NK-92 (cell line): ENCODE results near the gene KPNA1.

Source experiments
- DNase-seq: peaks from one replicate; lab custom pipeline; 2025; ENCODE audit not compliant: unreplicated experiment; lab: John Stamatoyannopoulos, UW

The KPNA1 gene

DNA sequence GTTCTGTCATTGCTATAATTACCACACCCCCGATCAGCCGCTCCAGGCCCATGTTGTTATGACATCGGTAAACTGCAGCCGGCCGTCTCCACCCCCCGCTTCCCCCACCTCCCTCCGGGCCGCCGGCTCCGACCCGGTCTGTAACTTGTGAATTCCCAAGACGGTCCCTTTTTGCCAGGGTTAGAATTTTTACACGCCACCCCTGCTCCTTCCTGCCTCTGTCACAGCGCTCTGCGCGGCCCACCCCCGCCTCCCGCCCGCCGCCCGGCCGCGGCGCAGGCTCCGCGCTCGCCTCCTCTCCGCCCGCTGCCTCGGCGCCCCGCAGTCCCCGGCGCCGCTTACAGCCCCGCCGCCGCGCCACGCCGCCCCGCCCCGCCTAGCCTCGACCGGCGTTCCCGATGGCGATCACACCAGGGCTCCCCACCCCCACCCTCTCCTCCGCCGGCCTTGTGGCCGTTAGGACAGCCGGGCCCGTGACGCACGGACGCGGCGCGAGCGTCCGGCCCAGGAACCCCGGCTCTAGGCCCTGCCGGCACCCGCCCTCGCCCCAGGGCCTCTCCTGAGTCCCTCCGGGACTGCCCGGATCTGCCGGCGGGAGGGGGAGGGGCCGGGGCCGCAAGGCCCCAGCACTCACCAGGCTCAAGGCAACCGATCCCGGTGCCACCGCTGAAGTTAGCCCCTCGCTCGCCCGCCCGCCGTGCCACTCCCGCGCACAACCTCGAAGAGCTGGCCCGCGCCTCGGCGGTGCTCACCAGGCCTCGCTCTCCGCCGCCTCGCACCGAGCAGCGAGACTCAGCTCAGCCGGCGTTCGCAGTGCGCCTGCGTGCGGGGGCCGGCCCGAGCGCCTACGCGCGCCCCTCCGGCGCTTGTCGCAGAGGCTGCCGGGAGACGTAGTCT is at the start of gene KPNA1:
TSS of gene KPNA1 (minus strand) at position 817 of the 897 bp plus-strand sequence. CDS start 18,374 bp downstream, outside the sequence.
- peak; percentile 29 for DNase-seq

DNA sequence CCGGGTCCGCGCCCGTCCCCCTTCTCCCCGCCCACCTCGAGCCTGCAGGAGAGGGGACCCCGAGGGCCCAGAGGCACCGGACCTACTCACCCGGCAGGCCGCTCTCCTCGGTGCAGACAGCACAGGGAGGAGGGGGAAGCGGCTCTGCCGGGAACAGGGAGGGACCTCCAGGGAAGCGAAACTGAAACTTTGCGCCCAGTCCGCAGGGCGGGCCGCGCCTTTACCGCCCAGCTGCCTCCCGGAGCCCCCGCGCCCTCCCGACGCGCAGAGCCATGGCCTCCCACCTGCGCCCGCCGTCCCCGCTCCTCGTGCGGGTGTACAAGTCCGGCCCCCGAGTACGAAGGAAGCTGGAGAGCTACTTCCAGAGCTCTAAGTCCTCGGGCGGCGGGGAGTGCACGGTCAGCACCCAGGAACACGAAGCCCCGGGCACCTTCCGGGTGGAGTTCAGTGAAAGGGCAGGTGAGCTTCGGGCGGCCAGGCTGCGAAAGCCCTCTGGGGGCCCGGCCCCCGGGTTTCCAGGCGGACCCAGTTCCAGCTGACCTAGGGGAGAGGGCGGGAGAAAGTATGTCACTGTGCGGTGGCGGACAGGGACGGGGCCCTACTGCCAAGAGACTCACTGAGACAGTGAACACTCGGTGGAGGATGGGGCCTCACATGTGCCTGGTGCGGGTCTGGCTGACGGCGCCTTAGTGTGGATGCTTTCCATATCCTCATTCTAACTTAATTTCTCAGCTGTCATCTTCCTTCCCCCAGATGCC is 49.6 kb upstream of the KPNA1 start, which contains the start of the genes DTX3L and PARP9:
TSS of gene DTX3L (plus strand) at position 184 of the 758 bp plus-strand sequence. CDS start at position 273, 89 bp downstream.
TSS of gene PARP9 (minus strand) at position 146 of the 758 bp plus-strand sequence. CDS start 4,680 bp downstream, outside the sequence.
- no peak for DNase-seq

DNA sequence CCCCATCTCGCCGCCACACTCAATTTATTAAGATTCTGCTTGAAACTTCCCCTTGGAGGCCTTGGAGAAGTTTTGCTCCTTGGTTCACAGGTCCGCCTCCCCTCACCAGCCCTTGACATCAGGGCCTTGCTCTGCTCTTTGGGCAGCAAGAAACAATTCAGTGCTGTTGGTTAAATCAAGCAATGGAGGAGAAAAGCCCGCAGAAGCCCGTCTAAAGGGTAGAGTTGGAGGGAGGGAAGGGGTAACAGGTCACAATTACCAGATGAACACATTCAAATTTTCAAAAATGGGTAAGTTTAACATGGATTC is 48.9 kb upstream of the KPNA1 start:
- DNase-seq = no peak

DNA sequence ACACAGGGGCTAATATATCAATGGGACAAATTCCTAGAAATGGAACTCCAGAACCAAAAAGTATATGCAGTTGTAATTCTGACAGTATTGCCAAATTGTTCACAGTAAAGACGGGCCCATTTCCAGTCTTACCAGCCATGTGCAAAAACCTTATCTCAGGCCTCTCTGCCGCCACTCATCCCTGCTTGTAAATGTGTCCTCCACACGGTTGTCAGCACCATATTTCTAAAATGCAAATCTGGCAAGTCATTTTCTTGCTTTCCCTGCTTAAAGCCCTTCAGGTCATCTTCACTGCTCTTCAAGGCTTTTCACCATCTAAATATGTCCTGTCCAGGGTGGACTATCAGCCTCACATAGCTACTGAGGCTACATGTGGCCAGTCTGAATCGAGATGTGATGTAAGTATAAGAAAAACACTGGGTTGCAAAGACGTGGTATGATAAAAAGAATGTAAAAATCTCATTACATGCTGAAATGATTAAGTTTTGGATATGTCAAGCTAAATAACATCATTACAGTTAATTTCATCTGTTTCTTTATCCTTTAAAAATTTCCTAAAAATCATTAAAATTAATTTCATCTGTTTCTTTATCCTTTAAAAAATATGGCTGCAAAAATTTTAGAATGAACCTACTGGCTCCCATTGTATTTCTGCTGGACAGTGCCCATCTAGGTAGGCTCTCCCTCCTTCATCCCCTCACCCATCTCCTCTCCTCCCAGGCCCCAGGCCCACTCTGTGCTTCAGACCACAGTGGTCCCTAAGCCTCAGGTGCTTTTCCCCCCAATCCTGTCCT is 48.4 kb upstream of the KPNA1 start:
- no peak for DNase-seq

DNA sequence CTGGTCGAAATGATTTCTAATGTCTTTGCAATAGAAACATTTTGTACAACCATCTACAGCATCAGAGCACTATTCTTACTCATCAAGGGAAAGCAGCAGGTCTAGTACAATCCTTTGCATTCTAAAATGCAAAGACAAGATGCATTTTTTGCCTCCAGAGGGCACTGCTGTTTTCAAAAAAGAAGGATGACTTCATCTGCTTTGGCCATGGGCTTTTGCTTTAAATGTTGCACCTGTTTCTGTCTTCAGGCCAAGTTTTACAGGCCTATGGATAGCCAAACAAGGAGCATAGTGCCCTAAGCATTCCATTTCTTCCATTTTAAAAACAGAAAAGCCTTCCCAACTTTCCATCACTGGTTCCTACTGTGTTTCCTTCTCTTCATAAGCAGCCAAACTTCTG is 45.9 kb upstream of the KPNA1 start:
- no peak for DNase-seq

DNA sequence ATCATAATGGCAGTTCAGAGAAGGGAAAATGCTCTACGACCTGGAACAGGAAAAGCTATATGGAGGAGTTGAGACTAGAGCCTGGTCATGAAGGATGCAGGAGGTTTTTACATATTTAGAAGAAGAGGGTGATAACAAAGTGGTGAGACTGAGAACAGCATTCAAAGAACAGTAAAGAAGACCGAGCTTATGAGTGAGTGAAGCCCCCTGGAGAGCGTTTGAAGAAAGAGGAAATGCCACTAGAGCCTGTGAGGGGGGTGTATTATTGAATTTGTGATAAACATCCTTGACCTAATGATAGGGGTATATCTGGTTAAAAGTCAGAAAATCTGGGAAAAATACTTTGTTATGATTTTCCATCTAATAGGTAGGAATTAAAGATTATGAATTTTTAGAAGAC is 45.2 kb upstream of the KPNA1 start:
- no peak for DNase-seq

DNA sequence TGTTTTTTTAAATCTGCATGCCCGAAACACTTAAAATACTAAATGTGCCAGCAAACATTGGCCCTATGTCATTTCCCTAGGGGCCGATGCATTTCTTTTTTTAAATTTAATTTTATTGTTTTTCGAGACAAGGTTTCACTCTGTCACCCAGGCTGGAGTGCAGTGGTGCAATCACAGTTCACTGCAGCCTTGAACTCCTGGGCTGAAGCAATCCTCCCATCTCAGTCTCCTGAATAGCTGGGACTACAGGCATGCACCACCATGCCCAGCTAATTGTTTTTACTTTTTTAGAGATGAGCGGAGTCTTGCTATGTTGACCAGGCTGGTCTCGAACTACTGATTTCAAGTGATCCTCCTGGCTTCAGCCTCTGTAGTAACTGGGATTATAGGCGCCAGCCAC is 43.9 kb upstream of the KPNA1 start:
- DNase-seq = no peak

DNA sequence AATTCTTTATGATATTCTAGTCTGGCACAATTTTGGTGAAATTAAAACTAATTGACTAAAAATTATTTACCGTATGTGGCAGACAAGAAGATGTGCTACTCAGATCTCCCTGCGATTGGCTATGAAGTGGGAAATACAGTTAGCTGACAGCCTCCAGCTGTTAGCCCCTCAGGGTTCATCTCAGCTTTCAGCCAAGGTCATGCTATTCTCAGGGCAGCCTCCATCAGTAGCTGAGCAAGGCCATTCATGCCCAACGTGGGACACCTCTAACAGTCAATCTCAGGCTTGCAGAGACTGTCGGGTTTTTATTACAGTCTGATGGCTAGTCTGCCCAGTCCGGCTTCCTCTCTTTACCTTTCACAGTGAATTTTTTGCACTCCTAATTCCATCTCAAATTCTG is 42.6 kb upstream of the KPNA1 start:
- DNase-seq = no peak

DNA sequence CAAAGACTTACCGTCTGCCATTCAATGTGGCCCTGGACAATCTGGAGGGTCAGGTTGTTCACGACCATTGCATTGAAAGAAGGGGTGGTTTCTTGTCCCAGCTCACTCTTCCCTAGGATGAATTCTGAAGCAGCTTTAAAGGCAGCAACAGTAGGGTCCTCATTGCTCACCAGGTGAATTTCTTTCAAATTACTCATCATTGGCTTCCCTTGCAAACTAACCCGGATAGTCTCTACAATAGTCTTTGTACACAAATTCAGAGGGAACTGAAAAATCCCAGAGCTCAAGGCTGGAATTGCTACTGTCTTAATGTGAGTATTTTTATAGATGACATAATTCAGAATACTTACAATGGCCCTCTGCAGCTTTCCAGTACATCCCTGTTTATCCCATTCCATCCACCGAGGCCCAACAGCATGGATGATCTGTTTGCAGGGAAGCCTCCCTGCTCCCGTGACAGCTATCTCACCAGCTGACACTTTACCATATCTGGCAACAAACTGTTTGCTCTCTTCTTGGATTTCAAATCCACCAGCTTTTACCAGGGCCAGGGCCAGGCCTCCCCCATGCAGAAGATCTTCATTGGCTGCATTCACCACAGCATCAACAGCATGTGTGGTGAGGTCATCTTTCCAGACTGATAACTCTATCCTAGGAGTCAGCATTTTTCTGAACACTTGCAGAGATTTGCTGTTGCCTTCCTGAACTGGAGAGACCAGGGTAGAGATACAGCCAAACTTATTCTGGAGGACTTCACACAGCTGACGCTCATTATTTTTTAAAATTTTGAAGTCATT is 40.7 kb upstream of the KPNA1 start:
- no peak for DNase-seq

DNA sequence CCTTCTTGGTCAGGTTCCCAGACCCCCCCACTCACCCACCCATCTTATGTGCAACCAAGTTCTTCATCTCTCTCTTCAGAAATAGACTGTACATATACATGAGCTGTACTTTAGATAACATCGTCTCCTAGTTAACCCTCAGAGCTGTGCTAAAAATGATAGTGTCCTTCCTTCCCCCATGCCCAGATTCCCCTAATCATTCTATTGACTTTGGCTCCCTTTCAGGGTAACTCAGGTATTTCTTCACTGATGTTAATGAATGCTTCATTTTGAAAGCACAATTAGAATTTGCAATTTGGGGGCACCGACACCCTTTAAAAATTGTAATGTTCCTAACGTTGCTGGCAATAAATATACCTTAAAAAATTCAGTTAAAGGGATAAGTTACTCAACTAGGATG is 38.4 kb upstream of the KPNA1 start:
- no peak for DNase-seq

DNA sequence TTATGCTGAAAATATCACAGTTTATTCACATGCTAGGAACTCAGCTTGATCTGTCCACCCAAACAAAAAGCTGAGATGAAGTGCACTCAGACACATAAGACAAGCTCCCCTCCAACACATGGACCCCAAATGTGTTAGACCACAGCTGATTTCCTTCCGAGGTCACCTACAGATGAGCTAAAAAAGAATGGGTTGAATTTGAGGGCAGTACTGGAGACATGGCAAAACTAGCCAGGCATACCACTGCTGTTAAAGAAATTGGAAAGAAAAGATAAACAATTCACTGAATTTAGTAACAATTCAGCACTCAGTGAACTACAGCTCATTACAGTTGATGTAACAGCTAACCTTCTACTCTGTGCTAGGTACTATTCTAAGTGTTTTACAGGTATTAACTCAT is 33.9 kb upstream of the KPNA1 start:
- DNase-seq = no peak

DNA sequence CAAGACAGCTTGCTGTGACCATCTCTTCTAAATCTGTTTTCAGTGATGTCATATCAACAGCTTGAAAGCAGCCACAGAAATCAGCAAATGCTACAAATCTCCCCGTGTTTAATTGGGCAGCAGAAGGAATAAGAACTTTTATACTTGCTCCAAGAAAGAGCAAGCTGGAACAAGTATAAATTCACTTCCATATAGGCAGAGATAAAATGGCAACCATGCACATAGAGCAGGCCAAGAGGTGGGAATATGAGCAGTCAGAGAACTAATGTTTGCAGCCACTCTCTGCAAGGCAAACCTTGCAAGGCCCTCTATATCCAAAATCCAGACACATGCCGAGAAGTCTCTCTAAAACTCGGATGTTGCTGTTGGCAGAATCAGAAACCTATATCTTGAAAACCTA is 33.3 kb upstream of the KPNA1 start:
- DNase-seq = no peak

DNA sequence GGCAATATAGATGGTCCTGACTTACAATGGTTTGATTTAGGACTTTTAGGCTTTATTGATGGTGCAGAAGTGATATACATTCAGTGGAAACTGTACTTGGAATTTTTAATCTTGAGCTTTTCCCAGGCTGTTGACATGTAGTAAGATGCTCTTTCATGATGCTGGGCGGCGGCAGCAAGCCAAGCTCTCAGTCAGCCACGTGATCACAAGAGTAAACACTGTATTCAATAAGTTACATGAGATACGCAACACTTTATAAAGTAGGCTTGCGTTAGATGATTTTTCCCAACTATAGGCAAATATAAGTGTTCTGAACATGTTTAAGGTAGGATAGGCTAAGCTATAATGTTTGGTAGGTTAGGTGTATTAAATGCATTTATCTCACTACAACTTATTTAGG is 31.4 kb upstream of the KPNA1 start:
- no peak for DNase-seq

DNA sequence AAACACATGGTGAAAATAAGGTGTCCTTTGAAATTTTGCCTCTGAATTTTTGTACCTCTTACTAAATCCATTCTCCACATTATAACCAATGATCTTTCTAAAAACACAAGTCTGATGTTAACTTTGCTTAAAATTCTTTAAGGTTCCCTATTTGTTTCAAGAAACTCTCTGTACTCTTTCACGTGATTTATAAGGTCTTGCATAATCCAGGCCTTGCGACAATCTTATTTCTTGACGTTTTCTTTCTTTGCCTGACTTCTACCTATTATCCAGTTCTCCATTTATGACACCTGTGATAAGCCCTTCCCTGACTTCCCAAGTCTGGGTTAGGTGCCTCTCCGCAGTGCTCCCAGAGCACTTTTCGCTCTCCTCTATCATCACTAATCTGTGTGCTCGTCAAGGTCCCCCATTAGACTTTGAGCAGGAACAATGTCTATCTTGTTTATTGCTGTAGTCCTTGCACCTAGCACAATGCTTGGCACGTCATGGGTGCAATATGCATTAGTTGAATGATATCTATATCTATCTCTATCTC is 24.3 kb upstream of the KPNA1 start:
- DNase-seq = no peak

DNA sequence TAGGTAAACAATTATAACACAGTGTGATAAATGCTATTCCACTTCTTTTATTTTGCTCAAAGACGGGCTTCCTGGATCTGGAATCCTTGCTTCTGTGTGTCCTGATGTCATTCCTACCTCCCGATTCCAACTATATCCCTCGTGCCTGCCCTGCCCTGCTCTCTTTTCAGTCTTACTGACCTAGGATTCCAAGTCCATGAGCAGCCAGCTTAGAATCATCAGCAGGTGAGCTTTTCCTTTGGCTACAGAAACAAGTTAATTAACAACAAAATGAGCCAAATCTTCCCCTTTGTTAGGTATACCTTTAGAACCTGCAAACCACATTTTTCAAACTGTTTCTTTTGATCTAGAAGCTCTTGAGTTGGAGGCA is 21.9 kb upstream of the KPNA1 start:
- DNase-seq = no peak

DNA sequence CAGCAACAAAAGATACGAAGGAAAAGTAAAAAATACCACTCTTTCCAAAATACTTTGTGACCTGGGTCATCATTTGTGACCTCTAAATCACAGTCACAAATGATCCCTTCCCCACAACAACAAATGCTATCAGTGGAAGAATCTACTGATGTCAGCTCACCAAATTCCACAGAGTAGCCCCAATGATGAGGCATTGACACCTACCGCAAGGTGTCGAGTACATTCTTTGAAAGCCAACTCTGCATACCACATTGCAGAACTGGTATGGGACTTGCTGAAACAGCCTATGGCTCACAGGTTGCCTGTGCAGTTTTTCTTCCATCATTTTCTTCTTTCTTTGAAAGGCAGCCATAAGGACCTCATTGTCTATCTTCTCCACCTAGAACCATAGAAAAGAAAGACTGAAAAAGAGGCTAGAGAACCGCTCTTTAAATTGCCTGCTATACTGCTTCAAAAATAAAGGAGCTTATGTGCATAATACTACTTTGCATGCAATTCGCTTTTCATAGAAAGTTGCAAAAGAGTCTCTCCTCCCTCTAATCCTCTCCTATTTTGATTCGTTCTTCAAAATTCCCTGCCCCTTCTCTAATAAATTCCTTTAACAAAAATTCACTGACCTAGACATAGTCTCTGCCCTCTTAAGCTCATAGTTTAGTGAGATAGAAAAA is 21.4 kb upstream of the KPNA1 start:
- no peak for DNase-seq

DNA sequence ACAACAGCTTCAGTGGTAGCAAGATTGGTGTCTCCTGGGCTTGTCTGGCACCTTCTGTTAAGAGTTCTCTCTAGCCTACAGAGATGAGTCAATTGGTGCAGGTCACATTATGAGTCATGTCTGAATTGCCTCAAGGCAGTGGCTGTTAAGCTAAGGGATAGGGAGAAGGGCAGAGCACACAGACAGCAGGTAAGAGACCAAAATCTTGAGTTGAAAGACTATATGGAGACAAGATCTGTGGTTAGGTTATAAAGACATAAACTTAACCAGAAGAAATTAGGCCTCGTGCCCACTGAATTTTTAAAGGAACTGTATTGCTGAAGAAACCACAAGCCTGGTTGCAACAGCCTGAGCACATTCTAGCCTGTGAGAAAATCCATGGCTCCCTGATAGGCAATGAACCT is 19.2 kb upstream of the KPNA1 start:
- DNase-seq = no peak

DNA sequence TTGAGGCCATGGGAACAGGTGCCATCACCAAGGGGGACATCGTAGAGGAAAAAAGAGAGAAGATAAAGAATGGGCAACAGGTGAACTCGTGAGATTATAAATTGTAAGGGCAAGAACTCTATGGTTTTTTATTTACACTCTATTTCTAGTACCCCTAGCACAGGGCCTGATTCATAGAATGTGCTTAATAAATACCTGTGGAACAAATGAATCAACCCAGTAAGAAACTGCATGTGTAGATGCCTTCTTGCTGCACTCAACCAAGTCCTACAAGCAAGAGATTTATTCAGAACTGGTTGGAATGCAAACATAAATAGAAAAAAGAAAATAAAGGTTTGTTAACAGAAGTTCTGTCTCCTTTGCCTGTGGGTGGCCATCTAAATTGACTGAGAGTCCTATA is 18.7 kb upstream of the KPNA1 start:
- no peak for DNase-seq

DNA sequence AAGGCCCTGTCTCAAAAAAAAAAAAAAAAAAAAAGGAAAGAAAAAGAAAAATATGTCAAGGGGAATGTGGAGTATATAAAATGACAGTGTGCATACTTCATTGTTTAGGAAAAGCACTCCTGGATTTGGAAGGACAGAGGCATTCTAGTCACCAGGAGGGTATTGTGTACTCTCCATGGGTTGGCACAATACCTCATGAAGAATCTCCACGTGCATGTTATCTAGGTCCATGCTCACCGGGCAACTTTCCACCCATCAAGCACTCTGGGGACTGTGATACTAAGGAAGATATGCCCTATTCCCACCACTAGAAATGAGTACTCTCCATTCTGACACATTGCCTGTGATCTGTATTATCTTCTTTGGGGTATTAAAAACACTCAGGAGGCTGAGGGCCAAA is 15.4 kb upstream of the KPNA1 start:
- no peak for DNase-seq

DNA sequence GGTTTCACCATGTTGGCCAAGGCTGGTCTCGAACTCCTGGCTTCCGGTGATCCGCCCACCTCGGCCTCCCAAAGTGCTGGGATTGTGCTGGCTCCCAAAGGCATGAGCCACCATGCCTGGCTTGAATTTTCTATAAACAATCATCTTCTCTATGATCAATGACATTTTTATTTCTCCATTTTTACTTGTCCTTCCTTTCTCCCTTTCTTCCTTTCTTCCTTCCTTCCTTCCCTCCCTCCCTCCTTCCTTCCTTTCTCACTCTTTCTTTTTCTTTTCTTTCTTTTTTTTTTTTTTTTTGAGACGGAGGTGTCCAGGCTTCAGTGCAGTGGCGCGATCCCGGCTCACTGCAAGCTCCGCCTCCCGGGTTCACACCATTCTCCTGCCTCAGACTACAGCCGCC is 8.6 kb upstream of the KPNA1 start:
- DNase-seq = no peak
